ENCODE measurements around the gene BCL2L15. TPM values are rescaled to one million over a fixed set of nuclear protein-coding genes. Genes with fewer than 3 reads are reported as not detected.

Gene BCL2L15
- total RNA-seq, 1 experiment from 2014 or later = 0.17 TPM

DNA sequence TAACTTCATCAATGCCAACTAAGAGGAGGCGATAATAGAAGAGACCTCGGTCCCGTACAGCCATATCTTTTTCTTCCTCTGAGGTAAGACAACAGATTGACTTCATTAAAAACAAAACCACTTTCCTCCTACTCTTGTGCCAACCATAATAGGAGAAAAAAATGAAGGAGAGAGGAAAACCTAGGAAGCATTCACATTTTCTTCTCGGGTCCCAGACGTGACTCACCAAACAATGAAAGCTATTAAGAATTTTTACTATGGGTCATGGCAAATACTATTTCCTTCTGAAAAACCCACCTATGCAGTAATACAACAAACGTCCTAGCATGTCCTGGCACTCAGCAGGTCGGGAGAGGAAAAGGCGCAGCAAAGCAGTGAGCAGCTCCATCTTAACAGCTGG, 8.6 kb upstream of the BCL2L15 start (continued):
- TF ChIP-seq, protein P1, sequence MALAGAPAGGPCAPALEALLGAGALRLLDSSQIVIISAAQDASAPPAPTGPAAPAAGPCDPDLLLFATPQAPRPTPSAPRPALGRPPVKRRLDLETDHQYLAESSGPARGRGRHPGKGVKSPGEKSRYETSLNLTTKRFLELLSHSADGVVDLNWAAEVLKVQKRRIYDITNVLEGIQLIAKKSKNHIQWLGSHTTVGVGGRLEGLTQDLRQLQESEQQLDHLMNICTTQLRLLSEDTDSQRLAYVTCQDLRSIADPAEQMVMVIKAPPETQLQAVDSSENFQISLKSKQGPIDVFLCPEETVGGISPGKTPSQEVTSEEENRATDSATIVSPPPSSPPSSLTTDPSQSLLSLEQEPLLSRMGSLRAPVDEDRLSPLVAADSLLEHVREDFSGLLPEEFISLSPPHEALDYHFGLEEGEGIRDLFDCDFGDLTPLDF (CRISPR knock-in tag; IDR thresholded peaks at IDR 0.05) = no peak
- TF ChIP-seq NFATC4 (CRISPR knock-in tag; IDR thresholded peaks at IDR 0.05) (no peak), NR3C1 (CRISPR knock-in tag; conservative IDR thresholded peaks at IDR 0.05; ENCODE audit: low read depth) (no peak), ZNF396 (CRISPR knock-in tag; IDR thresholded peaks at IDR 0.05; ENCODE audit: borderline replicate concordance) (no peak), NR2C2 (CRISPR knock-in tag; IDR thresholded peaks at IDR 0.05) (no peak)
- TF ChIP-seq, protein P2, sequence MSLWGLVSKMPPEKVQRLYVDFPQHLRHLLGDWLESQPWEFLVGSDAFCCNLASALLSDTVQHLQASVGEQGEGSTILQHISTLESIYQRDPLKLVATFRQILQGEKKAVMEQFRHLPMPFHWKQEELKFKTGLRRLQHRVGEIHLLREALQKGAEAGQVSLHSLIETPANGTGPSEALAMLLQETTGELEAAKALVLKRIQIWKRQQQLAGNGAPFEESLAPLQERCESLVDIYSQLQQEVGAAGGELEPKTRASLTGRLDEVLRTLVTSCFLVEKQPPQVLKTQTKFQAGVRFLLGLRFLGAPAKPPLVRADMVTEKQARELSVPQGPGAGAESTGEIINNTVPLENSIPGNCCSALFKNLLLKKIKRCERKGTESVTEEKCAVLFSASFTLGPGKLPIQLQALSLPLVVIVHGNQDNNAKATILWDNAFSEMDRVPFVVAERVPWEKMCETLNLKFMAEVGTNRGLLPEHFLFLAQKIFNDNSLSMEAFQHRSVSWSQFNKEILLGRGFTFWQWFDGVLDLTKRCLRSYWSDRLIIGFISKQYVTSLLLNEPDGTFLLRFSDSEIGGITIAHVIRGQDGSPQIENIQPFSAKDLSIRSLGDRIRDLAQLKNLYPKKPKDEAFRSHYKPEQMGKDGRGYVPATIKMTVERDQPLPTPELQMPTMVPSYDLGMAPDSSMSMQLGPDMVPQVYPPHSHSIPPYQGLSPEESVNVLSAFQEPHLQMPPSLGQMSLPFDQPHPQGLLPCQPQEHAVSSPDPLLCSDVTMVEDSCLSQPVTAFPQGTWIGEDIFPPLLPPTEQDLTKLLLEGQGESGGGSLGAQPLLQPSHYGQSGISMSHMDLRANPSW (CRISPR knock-in tag; conservative IDR thresholded peaks at IDR 0.05; ENCODE audit: low read depth) = no peak
- TF ChIP-seq, protein P3, sequence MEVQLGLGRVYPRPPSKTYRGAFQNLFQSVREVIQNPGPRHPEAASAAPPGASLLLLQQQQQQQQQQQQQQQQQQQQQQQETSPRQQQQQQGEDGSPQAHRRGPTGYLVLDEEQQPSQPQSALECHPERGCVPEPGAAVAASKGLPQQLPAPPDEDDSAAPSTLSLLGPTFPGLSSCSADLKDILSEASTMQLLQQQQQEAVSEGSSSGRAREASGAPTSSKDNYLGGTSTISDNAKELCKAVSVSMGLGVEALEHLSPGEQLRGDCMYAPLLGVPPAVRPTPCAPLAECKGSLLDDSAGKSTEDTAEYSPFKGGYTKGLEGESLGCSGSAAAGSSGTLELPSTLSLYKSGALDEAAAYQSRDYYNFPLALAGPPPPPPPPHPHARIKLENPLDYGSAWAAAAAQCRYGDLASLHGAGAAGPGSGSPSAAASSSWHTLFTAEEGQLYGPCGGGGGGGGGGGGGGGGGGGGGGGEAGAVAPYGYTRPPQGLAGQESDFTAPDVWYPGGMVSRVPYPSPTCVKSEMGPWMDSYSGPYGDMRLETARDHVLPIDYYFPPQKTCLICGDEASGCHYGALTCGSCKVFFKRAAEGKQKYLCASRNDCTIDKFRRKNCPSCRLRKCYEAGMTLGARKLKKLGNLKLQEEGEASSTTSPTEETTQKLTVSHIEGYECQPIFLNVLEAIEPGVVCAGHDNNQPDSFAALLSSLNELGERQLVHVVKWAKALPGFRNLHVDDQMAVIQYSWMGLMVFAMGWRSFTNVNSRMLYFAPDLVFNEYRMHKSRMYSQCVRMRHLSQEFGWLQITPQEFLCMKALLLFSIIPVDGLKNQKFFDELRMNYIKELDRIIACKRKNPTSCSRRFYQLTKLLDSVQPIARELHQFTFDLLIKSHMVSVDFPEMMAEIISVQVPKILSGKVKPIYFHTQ (CRISPR knock-in tag; IDR thresholded peaks at IDR 0.05) = no peak

DNA sequence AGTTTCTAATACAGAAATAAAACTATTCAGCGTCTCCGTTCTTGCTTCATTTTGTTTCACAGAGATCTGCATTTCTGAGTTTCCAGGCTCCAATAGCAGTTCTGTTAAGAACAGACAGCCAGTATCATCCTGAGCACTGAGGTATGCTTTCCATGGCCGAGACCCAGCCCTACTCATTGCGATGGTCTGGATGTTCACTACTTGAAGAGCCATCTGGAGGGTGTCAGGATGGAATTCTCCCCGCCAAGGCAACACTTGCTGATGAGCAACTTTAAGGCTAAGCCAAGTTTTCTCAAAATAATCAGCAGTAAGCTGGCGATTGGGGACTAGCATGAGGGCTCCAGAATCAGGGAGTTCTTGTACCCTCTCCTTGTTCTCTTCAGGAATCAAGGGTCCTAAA, 7.7 kb upstream of the BCL2L15 start:
- Mint-ChIP-seq H3K36me3 (peaks cover 23% of the 10 kb centered on the region), H3K27me3 (ENCODE audit: low read depth) (no peaks in the 10 kb centered on the region), H3K4me3 (no peak overlapping the region), H3K9me3 (no peaks in the 10 kb centered on the region), H3K4me1 (no peaks in the 10 kb centered on the region), H3K27ac (no peak overlapping the region)
- ATAC-seq (no peak), DNase-seq (ENCODE audit: low spot score) (no peak)
- POLR2A ChIA-PET = no interaction called here
- CTCF ChIA-PET = no interaction called here
- TF ChIP-seq, protein P4, sequence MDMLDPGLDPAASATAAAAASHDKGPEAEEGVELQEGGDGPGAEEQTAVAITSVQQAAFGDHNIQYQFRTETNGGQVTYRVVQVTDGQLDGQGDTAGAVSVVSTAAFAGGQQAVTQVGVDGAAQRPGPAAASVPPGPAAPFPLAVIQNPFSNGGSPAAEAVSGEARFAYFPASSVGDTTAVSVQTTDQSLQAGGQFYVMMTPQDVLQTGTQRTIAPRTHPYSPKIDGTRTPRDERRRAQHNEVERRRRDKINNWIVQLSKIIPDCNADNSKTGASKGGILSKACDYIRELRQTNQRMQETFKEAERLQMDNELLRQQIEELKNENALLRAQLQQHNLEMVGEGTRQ (CRISPR knock-in tag; IDR thresholded peaks at IDR 0.05) = no peak
- TF ChIP-seq, protein P5, sequence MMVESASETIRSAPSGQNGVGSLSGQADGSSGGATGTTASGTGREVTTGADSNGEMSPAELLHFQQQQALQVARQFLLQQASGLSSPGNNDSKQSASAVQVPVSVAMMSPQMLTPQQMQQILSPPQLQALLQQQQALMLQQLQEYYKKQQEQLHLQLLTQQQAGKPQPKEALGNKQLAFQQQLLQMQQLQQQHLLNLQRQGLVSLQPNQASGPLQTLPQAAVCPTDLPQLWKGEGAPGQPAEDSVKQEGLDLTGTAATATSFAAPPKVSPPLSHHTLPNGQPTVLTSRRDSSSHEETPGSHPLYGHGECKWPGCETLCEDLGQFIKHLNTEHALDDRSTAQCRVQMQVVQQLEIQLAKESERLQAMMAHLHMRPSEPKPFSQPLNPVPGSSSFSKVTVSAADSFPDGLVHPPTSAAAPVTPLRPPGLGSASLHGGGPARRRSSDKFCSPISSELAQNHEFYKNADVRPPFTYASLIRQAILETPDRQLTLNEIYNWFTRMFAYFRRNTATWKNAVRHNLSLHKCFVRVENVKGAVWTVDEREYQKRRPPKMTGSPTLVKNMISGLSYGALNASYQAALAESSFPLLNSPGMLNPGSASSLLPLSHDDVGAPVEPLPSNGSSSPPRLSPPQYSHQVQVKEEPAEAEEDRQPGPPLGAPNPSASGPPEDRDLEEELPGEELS (CRISPR knock-in tag; IDR thresholded peaks at IDR 0.05) = no peak
- no peak for TF ChIP-seq SP1 (CRISPR knock-in tag; conservative IDR thresholded peaks at IDR 0.05)
- no peak for TF ChIP-seq ZNF232 (CRISPR knock-in tag; IDR thresholded peaks at IDR 0.05)
- TF ChIP-seq, protein P6, sequence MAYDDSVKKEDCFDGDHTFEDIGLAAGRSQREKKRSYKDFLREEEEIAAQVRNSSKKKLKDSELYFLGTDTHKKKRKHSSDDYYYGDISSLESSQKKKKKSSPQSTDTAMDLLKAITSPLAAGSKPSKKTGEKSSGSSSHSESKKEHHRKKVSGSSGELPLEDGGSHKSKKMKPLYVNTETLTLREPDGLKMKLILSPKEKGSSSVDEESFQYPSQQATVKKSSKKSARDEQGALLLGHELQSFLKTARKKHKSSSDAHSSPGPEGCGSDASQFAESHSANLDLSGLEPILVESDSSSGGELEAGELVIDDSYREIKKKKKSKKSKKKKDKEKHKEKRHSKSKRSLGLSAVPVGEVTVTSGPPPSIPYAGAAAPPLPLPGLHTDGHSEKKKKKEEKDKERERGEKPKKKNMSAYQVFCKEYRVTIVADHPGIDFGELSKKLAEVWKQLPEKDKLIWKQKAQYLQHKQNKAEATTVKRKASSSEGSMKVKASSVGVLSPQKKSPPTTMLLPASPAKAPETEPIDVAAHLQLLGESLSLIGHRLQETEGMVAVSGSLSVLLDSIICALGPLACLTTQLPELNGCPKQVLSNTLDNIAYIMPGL (CRISPR knock-in tag; IDR thresholded peaks at IDR 0.05) = no peak
- no peak for TF ChIP-seq NFATC4 (CRISPR knock-in tag; IDR thresholded peaks at IDR 0.05)
- no peak for TF ChIP-seq JUN (CRISPR knock-in tag; IDR thresholded peaks at IDR 0.05)
- no peak for TF ChIP-seq NR1H2 (CRISPR knock-in tag; IDR thresholded peaks at IDR 0.05)
- TF ChIP-seq, protein P7, sequence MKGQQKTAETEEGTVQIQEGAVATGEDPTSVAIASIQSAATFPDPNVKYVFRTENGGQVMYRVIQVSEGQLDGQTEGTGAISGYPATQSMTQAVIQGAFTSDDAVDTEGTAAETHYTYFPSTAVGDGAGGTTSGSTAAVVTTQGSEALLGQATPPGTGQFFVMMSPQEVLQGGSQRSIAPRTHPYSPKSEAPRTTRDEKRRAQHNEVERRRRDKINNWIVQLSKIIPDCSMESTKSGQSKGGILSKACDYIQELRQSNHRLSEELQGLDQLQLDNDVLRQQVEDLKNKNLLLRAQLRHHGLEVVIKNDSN (CRISPR knock-in tag; IDR thresholded peaks at IDR 0.05) = no peak
- TF ChIP-seq ZNF317 (CRISPR knock-in tag; IDR thresholded peaks at IDR 0.05; ENCODE audit: borderline replicate concordance, low read depth) = no peak
- TF ChIP-seq ZNF263 (CRISPR knock-in tag; IDR thresholded peaks at IDR 0.05; ENCODE audit: low read depth) = no peak
- TF ChIP-seq SMAD3 (CRISPR knock-in tag; IDR thresholded peaks at IDR 0.05; ENCODE audit: borderline replicate concordance) = no peak
- no peak for TF ChIP-seq GRHL2 (CRISPR knock-in tag; IDR thresholded peaks at IDR 0.05; ENCODE audit: insufficient replicate concordance, severe bottlenecking)
- no peak for TF ChIP-seq PRRX2 (CRISPR knock-in tag; IDR thresholded peaks at IDR 0.05)
- no peak for TF ChIP-seq MXD4 (CRISPR knock-in tag; IDR thresholded peaks at IDR 0.05; ENCODE audit: borderline replicate concordance)
- TF ChIP-seq TEAD1 (CRISPR knock-in tag; IDR thresholded peaks at IDR 0.05) = no peak
- no peak for TF ChIP-seq OVOL2 (CRISPR knock-in tag; IDR thresholded peaks at IDR 0.05; ENCODE audit: borderline replicate concordance)
- TF ChIP-seq, protein P8, sequence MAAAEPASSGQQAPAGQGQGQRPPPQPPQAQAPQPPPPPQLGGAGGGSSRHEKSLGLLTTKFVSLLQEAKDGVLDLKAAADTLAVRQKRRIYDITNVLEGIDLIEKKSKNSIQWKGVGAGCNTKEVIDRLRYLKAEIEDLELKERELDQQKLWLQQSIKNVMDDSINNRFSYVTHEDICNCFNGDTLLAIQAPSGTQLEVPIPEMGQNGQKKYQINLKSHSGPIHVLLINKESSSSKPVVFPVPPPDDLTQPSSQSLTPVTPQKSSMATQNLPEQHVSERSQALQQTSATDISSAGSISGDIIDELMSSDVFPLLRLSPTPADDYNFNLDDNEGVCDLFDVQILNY (CRISPR knock-in tag; IDR thresholded peaks at IDR 0.05) = no peak
- no peak for TF ChIP-seq SMAD4 (CRISPR knock-in tag; IDR thresholded peaks at IDR 0.05)

Data from WTC11 (cell line).